ENCODE measurements around the gene PRR33.

GRCh38 chr11:1852271-1852876 lies 39.3 kb downstream of the PRR33 start:
- TF ChIP-seq CTCF (conservative IDR thresholded peaks at IDR 0.05; ENCODE audit: low read depth, low read length), result no peak
- no peak for TF ChIP-seq EZH2phosphoT487 (IDR thresholded peaks at IDR 0.05; ENCODE audit: borderline replicate concordance, low read length)
- TF ChIP-seq EZH2 (IDR thresholded peaks at IDR 0.05; ENCODE audit: low read length, unreplicated experiment), result no peak
